Measurements from ENCODE around the gene SYNGR2. TPM values are rescaled to one million over a fixed set of nuclear protein-coding genes. Genes with fewer than 3 reads are reported as not detected.
A peak's percentile ranks its signal among the peaks of the same experiment; 100 is the strongest.

Gene SYNGR2
- total RNA-seq, 1 donor from 2014 or later = 206 TPM

DNA sequence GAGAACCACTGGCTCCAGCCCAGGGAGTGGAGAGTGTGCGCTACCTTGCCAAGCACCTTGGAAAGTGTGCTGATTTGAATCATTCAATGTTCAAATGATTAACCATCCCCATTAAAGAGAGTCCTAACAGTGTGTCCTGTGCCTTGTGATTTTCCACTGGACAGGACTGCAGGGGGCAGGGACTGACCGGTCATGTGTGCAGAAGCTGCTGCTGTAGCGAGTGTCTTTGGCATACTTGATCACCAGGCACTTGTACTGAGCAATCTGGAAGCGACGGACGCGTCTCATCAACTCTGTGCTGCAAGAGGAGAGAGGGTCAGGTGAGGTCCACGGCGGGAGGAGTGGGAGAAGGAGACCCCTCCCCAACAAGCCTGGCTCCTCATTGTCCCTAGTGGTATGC is 16.5 kb downstream of the SYNGR2 start:
- ATAC-seq = no peak
- intact Hi-C loops (cut with DNase I) = no loop called here
- Histone ChIP-seq H3K36me3 (no peaks in the 10 kb centered on the region), H3K4me1 (peaks cover 19% of the 10 kb centered on the region), H3K27me3 (no peaks in the 10 kb centered on the region), H3K27ac (no peak overlapping the region), H3K4me3 (no peak overlapping the region), H3K9me3 (no peaks in the 10 kb centered on the region)
- TF ChIP-seq, protein P1, sequence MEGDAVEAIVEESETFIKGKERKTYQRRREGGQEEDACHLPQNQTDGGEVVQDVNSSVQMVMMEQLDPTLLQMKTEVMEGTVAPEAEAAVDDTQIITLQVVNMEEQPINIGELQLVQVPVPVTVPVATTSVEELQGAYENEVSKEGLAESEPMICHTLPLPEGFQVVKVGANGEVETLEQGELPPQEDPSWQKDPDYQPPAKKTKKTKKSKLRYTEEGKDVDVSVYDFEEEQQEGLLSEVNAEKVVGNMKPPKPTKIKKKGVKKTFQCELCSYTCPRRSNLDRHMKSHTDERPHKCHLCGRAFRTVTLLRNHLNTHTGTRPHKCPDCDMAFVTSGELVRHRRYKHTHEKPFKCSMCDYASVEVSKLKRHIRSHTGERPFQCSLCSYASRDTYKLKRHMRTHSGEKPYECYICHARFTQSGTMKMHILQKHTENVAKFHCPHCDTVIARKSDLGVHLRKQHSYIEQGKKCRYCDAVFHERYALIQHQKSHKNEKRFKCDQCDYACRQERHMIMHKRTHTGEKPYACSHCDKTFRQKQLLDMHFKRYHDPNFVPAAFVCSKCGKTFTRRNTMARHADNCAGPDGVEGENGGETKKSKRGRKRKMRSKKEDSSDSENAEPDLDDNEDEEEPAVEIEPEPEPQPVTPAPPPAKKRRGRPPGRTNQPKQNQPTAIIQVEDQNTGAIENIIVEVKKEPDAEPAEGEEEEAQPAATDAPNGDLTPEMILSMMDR (IDR thresholded peaks at IDR 0.05) = no peak
- DNase-seq = no peak

DNA sequence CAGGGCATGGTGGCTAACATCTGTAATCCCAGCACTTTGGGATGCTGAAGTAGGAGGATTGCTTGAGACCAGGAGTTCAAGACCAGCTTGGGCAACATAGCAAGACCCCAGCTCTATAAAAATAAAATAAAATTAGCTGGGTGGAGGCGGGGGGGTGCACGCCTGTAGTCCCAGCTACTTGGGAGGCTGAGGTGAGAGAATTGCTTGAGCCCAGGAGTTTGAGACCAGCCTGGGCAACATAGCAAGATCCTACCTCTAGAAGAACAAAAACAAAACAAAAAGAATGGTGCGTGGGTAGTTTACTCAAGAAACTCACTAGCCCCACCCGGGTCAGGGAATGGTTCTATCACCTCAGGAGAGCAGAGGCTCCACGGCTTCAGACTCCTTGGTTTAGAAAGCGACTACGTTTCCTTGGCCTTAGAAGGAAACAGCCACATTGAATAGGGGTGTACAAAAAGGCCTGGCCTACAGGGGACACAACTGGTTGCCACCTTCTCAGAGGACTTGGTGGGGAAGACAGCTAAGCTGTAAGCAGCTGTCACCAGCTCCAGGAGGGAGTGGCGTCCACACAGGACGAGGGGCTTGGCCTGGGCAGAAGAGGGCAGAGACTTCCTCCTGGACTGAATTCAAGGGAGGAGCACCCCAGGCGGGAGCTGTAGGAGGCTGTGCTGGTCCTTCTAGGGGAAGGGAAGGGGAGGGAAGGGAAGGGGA is 17.8 kb downstream of the SYNGR2 start:
- Histone ChIP-seq H3K4me1 (peaks cover 12% of the 10 kb centered on the region), H3K27ac (peak overlapping the region; percentile 20), H3K27me3 (no peaks in the 10 kb centered on the region), H3K36me3 (peaks cover 3% of the 10 kb centered on the region), H3K9me3 (no peaks in the 10 kb centered on the region), H3K4me3 (no peak overlapping the region)
- peak; percentile 57 for ATAC-seq
- TF ChIP-seq, protein P1 (IDR thresholded peaks at IDR 0.05) = no peak
- intact Hi-C loops (cut with DNase I) = no loop called here
- DNase-seq = peak; percentile 73

DNA sequence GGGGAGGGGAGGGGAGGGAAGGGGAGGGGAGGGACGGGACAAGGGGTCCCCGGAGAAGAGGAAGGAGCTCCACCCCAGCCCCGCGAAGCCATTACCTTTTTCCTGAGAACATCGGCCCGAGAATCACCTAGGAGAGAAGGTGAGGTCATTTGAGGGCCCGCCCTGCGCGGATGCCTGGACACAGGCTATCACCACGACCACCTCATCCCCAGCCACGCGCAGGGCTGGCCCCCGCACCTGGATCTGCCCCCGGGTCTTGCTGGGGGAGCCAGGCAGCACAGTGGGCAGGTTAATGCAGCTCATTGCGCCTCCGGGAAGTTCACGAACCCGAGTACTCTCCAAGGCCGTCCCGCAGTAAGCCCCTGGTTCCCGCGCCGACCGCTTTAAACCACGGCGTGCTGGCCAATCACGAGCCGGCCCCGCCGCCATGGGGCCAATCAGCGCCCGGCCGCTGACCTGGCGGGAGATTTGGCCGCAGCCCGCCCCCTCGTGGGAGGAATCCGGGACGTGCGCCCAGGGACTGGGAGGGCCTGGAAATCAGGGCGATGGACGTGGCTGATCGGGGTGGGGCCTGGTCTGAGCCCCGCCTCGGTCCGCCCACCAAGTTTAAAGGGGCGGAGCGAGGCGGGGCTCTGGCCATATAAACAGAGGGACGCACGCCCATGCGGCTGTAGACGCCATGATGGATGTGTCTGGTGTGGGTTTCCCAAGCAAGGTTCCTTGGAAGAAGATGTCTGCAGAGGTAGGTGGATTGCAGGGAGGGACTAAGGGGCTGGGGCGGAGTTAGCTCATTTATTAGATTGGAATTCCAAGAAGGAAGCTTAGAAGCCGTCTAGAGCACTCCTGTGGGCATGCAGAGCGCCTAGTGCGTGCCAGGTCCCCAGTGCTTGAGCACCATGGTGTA is 18.6 kb downstream of the SYNGR2 start, which contains the start of the genes AFMID and TK1:
AFMID (plus strand) TSS at position 671 of the 904 bp plus-strand sequence; CDS start at position 680, 9 bp downstream.
TK1 (minus strand) TSS at position 361 of the 904 bp plus-strand sequence; CDS start at position 303, 58 bp downstream.
- Histone ChIP-seq H3K9me3 (no peaks in the 10 kb centered on the region), H3K27me3 (no peaks in the 10 kb centered on the region), H3K4me3 (peak within 1 kb of the TSS; percentile 48), H3K27ac (peak within 1 kb of the TSS; percentile 60), H3K4me1 (peaks cover 12% of the 10 kb centered on the region), H3K36me3 (peaks cover 9% of the 10 kb centered on the region)
- ATAC-seq (peak; percentile 97), DNase-seq (peak; percentile 98)
- intact Hi-C loops (cut with DNase I) = no loop called here
- TF ChIP-seq, protein P1 (IDR thresholded peaks at IDR 0.05) = peak; percentile 78

DNA sequence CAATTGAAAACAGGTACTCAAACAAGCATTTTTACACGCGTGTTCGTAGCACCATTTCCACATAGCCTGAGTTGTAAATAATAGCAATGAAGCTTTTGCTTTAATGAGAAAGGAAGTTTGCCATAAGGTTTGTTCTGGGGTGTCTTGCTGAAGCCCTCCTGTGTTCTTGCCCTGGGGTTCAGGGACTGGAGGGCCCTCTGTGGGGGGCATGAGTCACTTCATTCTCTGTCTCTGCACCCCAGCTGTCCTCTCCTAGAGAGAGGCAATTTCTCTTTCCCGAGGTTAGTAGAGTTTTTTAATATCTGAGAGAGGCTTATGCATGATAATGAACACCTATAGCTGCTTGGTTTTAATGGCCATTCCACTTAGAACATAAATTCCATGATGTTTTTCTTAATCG is 28.3 kb downstream of the SYNGR2 start:
- no peak overlapping the region for H3K27ac ChIP-seq

DNA sequence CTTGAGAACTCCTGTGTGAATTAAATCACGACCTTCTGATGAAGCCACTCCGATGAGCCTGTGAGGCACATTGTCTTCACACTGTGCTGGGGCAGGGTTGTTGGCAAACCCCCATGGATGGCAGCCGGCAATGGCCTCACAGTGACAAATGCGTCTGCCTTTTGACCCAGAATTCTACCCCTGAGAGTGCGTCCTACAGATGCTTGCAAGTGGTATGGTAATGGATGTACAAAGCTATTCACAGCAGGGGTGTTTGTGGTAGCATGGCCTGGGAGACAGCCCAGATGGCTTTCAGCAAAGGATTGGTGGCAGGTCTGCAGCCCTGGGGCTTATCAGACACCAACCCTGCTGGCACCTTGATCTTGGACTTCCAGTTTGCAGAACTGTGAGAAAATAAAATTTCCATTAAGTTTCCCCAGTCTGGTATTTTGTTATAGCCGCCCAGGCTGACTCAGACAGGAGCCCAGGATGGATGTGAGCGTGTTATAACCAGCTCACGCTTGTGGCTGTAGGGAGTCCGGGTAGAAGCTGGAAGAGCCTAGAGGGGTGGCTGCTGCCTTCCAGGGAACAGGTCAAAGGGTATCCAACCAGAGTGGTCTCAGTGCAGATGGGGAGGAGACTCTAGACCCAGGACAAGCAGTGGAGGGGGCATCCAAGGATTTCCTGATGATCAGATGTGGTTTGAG is 28.9 kb downstream of the SYNGR2 start:
- intact Hi-C loops (cut with DNase I) = no loop called here
- Histone ChIP-seq H3K9me3 (no peaks in the 10 kb centered on the region), H3K4me3 (no peak overlapping the region), H3K4me1 (peaks cover 6% of the 10 kb centered on the region), H3K36me3 (peaks cover 17% of the 10 kb centered on the region), H3K27me3 (no peaks in the 10 kb centered on the region), H3K27ac (no peak overlapping the region)
- TF ChIP-seq, protein P1 (IDR thresholded peaks at IDR 0.05) = no peak
- DNase-seq (no peak), ATAC-seq (no peak)

More for the DNA sequence above, 28.3 kb downstream of the SYNGR2 start:
- Histone ChIP-seq H3K4me3 (no peak overlapping the region), H3K4me1 (peaks cover 6% of the 10 kb centered on the region), H3K9me3 (no peaks in the 10 kb centered on the region), H3K36me3 (peaks cover 18% of the 10 kb centered on the region), H3K27me3 (no peaks in the 10 kb centered on the region)
- intact Hi-C loops (cut with DNase I) = no loop called here
- ATAC-seq = no peak
- DNase-seq = no peak
- TF ChIP-seq, protein P1 (IDR thresholded peaks at IDR 0.05) = no peak
